ENCODE measurements around the gene PDE11A. TPM values are rescaled to one million over a fixed set of nuclear protein-coding genes. Genes with fewer than 3 reads are reported as not detected.

The PDE11A gene
- total and polyA plus RNA-seq, 4 donors: 0.11 to 1.3 (median 0.25) TPM; not detected in 1

DNA sequence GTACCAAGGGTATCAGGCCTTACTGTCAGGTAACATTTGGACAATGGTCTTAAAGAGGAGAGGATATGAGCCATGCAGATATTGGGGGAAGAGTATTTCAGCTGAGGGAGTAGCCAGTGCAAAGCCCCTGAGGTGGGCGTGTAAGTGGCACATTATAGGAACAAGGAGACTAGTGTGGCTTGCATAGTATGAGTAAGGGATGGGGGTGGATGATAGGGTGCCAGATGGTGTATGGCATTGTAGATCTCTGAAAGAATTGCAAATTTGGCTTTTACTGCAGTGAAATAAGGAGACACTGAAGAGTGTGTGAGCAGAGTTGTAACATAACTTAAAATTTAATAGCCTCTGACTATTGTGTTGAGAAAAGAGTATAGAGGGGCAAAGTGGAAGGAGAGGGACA, 244.0 kb downstream of the PDE11A start:
- Histone ChIP-seq H3K4me1 (ENCODE audit: control insufficient read depth in 5 of 5, insufficient read depth in 5 of 5, low read length in 5 of 5) (no peaks in the 10 kb centered on the region), H3K27me3 (ENCODE audit: control insufficient read depth in 3 of 3, insufficient read depth in 3 of 3, low read length in 2 of 3) (peaks cover 0 to 2% (median 0%) of the 10 kb centered on the region in 3 donors), H3K4me3 (no peak overlapping the region), H3K27ac (ENCODE audit: low read depth in 1 of 2, low read length in 1 of 2) (no peak overlapping the region), H3K9me3 (ENCODE audit: control insufficient read depth in 4 of 4, insufficient read depth in 3 of 4, low read length in 3 of 4) (peaks cover 0 to 2% (median 0%) of the 10 kb centered on the region in 4 donors), H3K36me3 (ENCODE audit: control insufficient read depth in 4 of 4, insufficient read depth in 4 of 4, low read length in 4 of 4) (no peaks in the 10 kb centered on the region), H3K9ac (ENCODE audit: insufficient read depth in 1 of 2, low read length in 2 of 2) (no peak overlapping the region)
- 94 to 96% methylated on average over 1 of the region's 1 CpG for WGBS, 2 donors
- DNase-seq (no peak), ATAC-seq (ENCODE audit: insufficient read depth, low FRiP score) (no peak)
- TF ChIP-seq, protein P1, sequence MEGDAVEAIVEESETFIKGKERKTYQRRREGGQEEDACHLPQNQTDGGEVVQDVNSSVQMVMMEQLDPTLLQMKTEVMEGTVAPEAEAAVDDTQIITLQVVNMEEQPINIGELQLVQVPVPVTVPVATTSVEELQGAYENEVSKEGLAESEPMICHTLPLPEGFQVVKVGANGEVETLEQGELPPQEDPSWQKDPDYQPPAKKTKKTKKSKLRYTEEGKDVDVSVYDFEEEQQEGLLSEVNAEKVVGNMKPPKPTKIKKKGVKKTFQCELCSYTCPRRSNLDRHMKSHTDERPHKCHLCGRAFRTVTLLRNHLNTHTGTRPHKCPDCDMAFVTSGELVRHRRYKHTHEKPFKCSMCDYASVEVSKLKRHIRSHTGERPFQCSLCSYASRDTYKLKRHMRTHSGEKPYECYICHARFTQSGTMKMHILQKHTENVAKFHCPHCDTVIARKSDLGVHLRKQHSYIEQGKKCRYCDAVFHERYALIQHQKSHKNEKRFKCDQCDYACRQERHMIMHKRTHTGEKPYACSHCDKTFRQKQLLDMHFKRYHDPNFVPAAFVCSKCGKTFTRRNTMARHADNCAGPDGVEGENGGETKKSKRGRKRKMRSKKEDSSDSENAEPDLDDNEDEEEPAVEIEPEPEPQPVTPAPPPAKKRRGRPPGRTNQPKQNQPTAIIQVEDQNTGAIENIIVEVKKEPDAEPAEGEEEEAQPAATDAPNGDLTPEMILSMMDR (IDR thresholded peaks at IDR 0.05; ENCODE audit: control extremely low read depth, extremely low read depth): no peak

DNA sequence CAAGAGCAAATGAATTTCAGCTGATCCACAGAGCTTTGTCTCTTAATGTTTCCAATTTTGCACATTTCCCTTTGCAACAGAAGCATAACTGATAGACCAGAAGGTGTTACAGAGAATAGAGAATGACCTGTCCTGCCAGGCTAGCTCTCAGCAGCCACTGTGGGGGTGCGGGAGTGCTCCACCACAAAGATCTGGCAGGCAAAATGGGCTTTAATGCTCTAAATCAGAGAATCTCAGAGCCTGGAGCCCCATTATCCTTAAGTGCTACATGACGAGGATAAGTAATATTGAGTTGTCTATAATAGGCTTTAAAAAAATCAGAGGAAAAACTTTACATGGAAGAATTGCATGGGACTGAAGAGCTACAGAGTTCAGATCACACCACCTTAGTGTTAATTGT, 245.7 kb downstream of the PDE11A start:
- Histone ChIP-seq H3K36me3 (ENCODE audit: control insufficient read depth in 4 of 4, insufficient read depth in 4 of 4, low read length in 4 of 4) (no peaks in the 10 kb centered on the region), H3K4me1 (ENCODE audit: control insufficient read depth in 5 of 5, insufficient read depth in 5 of 5, low read length in 5 of 5) (no peaks in the 10 kb centered on the region), H3K27me3 (ENCODE audit: control insufficient read depth in 3 of 3, insufficient read depth in 3 of 3, low read length in 2 of 3) (peaks cover 0 to 2% (median 0%) of the 10 kb centered on the region in 3 donors), H3K9me3 (ENCODE audit: control insufficient read depth in 4 of 4, insufficient read depth in 3 of 4, low read length in 3 of 4) (no peaks in the 10 kb centered on the region), H3K4me3 (no peak overlapping the region), H3K27ac (ENCODE audit: low read depth in 1 of 2, low read length in 1 of 2) (no peak overlapping the region), H3K9ac (ENCODE audit: insufficient read depth in 1 of 2, low read length in 2 of 2) (no peak overlapping the region)
- WGBS, 2 donors: 89 to 90% methylated on average over 2 of the region's 2 CpGs
- TF ChIP-seq, protein P1 (IDR thresholded peaks at IDR 0.05; ENCODE audit: control extremely low read depth, extremely low read depth): no peak
- no peak for DNase-seq
- ATAC-seq (ENCODE audit: insufficient read depth, low FRiP score): no peak

DNA sequence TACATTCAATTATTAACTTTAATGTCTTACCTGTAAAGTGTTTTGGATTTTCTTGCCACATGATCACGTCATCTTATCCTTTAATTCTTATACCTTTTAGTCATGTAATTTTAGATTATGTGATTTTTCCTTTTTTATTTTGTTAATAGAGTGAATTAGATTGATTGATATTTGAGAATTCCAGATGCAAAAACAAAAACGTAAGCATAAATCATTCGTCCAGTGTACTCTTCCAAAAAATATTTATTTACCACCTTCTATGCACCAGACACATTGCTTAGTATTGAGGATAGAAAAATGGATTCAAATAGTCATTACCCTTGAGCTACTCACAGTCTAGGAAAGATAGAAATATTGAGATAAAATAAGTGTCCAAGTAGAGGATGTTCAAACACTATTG, 249.6 kb downstream of the PDE11A start:
- H3K4me3 ChIP-seq: no peak overlapping the region
- H3K9me3 ChIP-seq (ENCODE audit: control insufficient read depth in 4 of 4, insufficient read depth in 3 of 4, low read length in 3 of 4): no peaks in the 10 kb centered on the region
- no peak overlapping the region for H3K27ac ChIP-seq (ENCODE audit: low read depth in 1 of 2, low read length in 1 of 2)
- no peaks in the 10 kb centered on the region for H3K36me3 ChIP-seq (ENCODE audit: control insufficient read depth in 4 of 4, insufficient read depth in 4 of 4, low read length in 4 of 4)
- no peak for ATAC-seq (ENCODE audit: insufficient read depth, low FRiP score)
- H3K27me3 ChIP-seq (ENCODE audit: control insufficient read depth in 3 of 3, insufficient read depth in 3 of 3, low read length in 2 of 3): peaks cover 0 to 2% (median 0%) of the 10 kb centered on the region in 3 donors
- WGBS, 2 donors: 89 to 91% methylated on average over 3 of the region's 3 CpGs
- TF ChIP-seq, protein P1 (IDR thresholded peaks at IDR 0.05; ENCODE audit: control extremely low read depth, extremely low read depth): no peak
- DNase-seq: no peak
- no peak overlapping the region for H3K9ac ChIP-seq (ENCODE audit: insufficient read depth in 1 of 2, low read length in 2 of 2)
- no peaks in the 10 kb centered on the region for H3K4me1 ChIP-seq (ENCODE audit: control insufficient read depth in 5 of 5, insufficient read depth in 5 of 5, low read length in 5 of 5)

DNA sequence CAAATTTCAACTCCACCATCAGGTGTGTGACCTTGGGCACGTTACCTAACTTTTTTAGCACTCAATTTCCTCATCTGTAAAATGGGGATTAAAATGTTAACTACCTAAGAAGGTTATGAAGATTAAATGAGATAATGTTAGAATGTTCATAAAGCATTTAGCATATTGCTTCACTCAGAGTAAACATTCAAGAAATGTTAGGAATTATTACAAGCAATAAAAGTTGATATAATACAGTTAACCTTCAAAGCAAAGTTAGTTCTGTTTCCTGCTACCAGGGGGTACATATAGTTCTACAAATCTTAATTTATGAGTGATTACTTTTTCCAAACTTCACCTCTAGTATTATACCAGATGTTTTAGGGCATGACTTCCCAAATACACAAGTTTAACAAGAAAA, 254.2 kb downstream of the PDE11A start:
- Histone ChIP-seq H3K27ac (ENCODE audit: low read depth in 1 of 2, low read length in 1 of 2) (no peak overlapping the region), H3K27me3 (ENCODE audit: control insufficient read depth in 3 of 3, insufficient read depth in 3 of 3, low read length in 2 of 3) (no peaks in the 10 kb centered on the region), H3K9ac (ENCODE audit: insufficient read depth in 1 of 2, low read length in 2 of 2) (no peak overlapping the region), H3K4me1 (ENCODE audit: control insufficient read depth in 5 of 5, insufficient read depth in 5 of 5, low read length in 5 of 5) (no peaks in the 10 kb centered on the region), H3K9me3 (ENCODE audit: control insufficient read depth in 4 of 4, insufficient read depth in 3 of 4, low read length in 3 of 4) (no peaks in the 10 kb centered on the region), H3K4me3 (no peak overlapping the region), H3K36me3 (ENCODE audit: control insufficient read depth in 4 of 4, insufficient read depth in 4 of 4, low read length in 4 of 4) (no peaks in the 10 kb centered on the region)
- DNase-seq (no peak), ATAC-seq (ENCODE audit: insufficient read depth, low FRiP score) (no peak)
- TF ChIP-seq, protein P1 (IDR thresholded peaks at IDR 0.05; ENCODE audit: control extremely low read depth, extremely low read depth): no peak
- 71 to 78% methylated on average over 1 of the region's 1 CpG for WGBS, 2 donors

Data from lung (tissue), 12 donors.